GM12891 (cell line): ENCODE data around the gene ALDH3A2.

Source experiments
- POLR2A ChIP-seq: IDR thresholded peaks from 2 replicates; pipeline ENCODE4 v1.6.1; 2011; ENCODE audit warnings: low read depth, low read length, control low read depth
- POLR2AphosphoS5 ChIP-seq: IDR thresholded peaks from 2 replicates; pipeline ENCODE4 v1.6.1; 2011; ENCODE audit warnings: low read depth, low read length, control low read depth
- TAF1 ChIP-seq: IDR thresholded peaks from 2 replicates; pipeline ENCODE4 v1.6.1; 2011; ENCODE audit warnings: low read depth, low read length, control low read depth

DNA sequence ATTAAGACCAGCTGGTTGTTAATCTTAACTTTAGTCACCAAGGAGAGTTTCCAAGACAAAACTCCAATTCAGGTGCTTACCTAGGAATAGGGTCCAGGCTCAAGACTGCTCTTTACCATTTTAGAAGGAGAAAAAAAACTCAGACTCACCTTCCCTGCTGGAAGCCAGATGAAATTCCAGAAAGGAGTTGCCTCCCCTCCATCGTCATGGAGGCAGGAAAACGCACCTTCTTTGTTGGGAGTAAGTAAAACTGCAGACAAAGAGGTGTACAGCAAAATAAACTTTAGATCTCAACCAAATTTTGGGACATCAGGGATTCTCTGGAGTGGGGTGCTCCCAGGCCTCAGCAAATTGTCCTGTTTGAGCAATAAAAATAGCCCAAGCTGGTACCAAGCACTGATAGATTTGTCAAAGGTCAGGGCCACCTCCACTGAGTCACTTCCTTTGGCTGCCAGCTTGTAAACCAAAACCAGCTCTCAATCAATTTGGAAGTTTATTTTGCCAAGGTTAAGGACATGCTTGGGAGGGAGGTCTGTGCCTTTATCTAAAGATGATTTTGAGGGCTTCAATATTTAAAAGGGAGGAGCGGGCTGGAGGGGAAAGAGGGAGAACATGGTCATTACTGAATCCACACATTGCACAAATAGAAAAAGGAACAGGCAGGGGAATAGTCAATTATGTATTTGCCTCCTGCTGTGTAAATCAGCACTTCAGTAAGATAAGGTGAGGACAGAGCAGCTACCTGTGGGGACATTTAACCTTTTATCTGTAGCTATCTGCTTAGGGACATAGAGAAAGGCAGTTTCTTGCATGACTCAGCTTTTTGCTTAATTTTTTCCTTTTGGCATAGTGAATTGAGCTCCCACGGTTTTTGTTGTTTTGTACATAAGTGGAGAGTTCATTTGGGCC is 1.5 kb upstream of the ALDH3A2 start:
- TF ChIP-seq POLR2AphosphoS5, result no peak
- no peak for TF ChIP-seq POLR2A
- no peak for TF ChIP-seq TAF1
